EL (cell line): ENCODE results near the gene MRPL10.

Source experiments
- DNase-seq: peaks from one replicate; pipeline ENCODE4 v3.0.0-alpha.2; 2016

MRPL10 gene

GRCh38 chr17:47838636-47839035 lies 7.3 kb upstream of the MRPL10 start:
- DNase-seq, result no peak

- peak; percentile 27 for DNase-seq
Observed at GRCh38 chr17:47837401-47838039, 6.2 kb upstream of the MRPL10 start.

- no peak for DNase-seq
Observed at GRCh38 chr17:47836601-47837000, 5.3 kb upstream of the MRPL10 start.

GRCh38 chr17:47834756-47835155 lies 3.4 kb upstream of the MRPL10 start:
- no peak for DNase-seq

- DNase-seq, result no peak
Observed at GRCh38 chr17:47831934-47832327, 590 bp upstream of the MRPL10 start.

GRCh38 chr17:47830396-47831002 lies 842 bp downstream of the MRPL10 start:
- no peak for DNase-seq

GRCh38 chr17:47829870-47830269 lies 1.5 kb downstream of the MRPL10 start:
- no peak for DNase-seq

- DNase-seq, result no peak
Observed at GRCh38 chr17:47823519-47823918, 7.8 kb downstream of the MRPL10 start.

GRCh38 chr17:47822785-47823184 lies 8.6 kb downstream of the MRPL10 start:
- no peak for DNase-seq

GRCh38 chr17:47821424-47822391 lies 9.6 kb downstream of the MRPL10 start, which contains the start of gene OSBPL7:
TSS of gene OSBPL7 (minus strand) at chr17:47821794. CDS start at chr17:47820278, 1,516 bp downstream.
- peak; percentile 91 for DNase-seq

- DNase-seq, result no peak
Observed at GRCh38 chr17:47821031-47821423, 10.3 kb downstream of the MRPL10 start.

- no peak for DNase-seq
Observed at GRCh38 chr17:47820033-47820789, 11.1 kb downstream of the MRPL10 start.

GRCh38 chr17:47819475-47819874 lies 11.9 kb downstream of the MRPL10 start:
- no peak for DNase-seq

- DNase-seq, result no peak
Observed at GRCh38 chr17:47818002-47818695, 13.2 kb downstream of the MRPL10 start.

- no peak for DNase-seq
Observed at GRCh38 chr17:47816947-47817346, 14.4 kb downstream of the MRPL10 start.

GRCh38 chr17:47816111-47816735 lies 15.1 kb downstream of the MRPL10 start:
- no peak for DNase-seq

GRCh38 chr17:47815106-47815918 lies 16.0 kb downstream of the MRPL10 start:
- DNase-seq, result no peak

GRCh38 chr17:47813512-47814031 lies 17.8 kb downstream of the MRPL10 start:
- no peak for DNase-seq

GRCh38 chr17:47813077-47813476 lies 18.3 kb downstream of the MRPL10 start:
- no peak for DNase-seq

- no peak for DNase-seq
Observed at GRCh38 chr17:47812146-47812920, 19.0 kb downstream of the MRPL10 start.
